Lower leg skin (tissue), 3 donors: Measurements from ENCODE around the gene ATP6V0E1.

Source experiments
- CTCF ChIP-seq, 3 donors: fragments of 450-650 bp; IDR thresholded peaks; one replicate each; pipeline ENCODE4 v1.5.1; 2016; ENCODE audit warnings: antibody characterized with exemption in 3 of 3, mild to moderate bottlenecking in 3 of 3, moderate library complexity in 2 of 3
- POLR2A ChIP-seq, 2 donors: fragments of 450-650 bp; IDR thresholded peaks; one replicate each; pipeline ENCODE4 v1.6.1; 2016 to 2017; ENCODE audit warnings: antibody characterized with exemption in 2 of 2, mild to moderate bottlenecking in 1 of 2, moderate library complexity in 1 of 2

- no peak for TF ChIP-seq CTCF (IDR thresholded peaks at IDR 0.05)
- no peak for TF ChIP-seq POLR2A (IDR thresholded peaks at IDR 0.05)
Observed at GRCh38 chr5:173039188-173039587, 55.6 kb downstream of the ATP6V0E1 start.
